ENCODE measurements around the gene NR2C1.

The NR2C1 gene

DNA sequence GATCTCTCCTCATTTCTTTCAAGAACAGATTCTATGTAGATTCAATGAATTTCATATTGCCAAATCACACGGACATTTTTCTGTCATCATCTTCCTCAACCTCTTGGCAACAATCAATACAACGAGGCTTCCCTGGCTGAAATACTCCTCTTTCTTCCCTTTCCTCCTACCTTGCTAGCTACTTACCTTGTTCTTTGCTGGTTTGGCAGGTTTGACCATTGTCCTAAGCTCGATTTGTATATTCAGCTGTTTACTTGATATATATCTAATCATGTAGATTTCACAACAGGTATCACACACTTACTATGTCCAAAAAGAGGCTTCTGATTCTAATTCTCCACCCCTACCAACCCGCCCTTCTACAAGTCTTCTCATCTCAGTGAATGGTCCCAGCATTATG, 93.5 kb downstream of the NR2C1 start:
- TF ChIP-seq, protein P1, sequence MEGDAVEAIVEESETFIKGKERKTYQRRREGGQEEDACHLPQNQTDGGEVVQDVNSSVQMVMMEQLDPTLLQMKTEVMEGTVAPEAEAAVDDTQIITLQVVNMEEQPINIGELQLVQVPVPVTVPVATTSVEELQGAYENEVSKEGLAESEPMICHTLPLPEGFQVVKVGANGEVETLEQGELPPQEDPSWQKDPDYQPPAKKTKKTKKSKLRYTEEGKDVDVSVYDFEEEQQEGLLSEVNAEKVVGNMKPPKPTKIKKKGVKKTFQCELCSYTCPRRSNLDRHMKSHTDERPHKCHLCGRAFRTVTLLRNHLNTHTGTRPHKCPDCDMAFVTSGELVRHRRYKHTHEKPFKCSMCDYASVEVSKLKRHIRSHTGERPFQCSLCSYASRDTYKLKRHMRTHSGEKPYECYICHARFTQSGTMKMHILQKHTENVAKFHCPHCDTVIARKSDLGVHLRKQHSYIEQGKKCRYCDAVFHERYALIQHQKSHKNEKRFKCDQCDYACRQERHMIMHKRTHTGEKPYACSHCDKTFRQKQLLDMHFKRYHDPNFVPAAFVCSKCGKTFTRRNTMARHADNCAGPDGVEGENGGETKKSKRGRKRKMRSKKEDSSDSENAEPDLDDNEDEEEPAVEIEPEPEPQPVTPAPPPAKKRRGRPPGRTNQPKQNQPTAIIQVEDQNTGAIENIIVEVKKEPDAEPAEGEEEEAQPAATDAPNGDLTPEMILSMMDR (conservative IDR thresholded peaks at IDR 0.05; ENCODE audit: low read length): no peak
- H3K4me3 ChIP-seq (ENCODE audit: low read length): no peak overlapping the region
- no peak for DNase-seq (ENCODE audit: low read depth)

DNA sequence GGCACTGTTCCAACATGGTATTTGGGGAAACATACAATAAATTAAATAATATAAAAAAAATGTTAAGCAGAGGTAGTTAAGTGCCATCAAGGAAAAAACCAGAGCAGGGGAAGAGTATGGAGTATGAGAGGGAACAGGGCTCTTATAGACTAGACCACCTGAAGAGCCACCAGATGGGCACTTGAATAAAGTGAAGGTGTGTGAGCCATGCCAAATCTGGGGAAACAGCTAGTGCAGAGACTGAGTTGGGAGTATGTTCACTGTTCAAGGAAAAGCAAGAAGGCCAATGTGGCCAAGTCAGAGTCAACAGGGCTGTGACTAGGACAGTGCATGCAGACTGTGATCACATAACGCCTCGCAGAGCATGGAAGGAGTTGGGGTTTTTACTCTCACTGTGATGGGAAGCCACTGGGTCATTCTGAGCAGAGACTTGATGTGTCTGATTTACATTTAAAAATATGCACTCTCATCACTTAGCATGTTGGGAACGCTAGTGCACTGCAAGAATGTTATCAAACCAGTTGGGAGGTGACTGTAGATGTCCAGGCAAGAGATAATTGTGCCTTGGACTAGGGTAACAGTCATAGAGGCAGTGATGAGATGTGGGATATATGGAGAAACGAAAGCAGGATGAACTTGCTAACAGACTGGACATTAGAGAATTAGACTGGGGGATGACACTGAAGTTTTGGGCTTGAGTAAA, 95.5 kb downstream of the NR2C1 start:
- DNase-seq (ENCODE audit: low read depth): no peak
- H3K4me3 ChIP-seq (ENCODE audit: low read length): no peak overlapping the region
- TF ChIP-seq, protein P1 (conservative IDR thresholded peaks at IDR 0.05; ENCODE audit: low read length): no peak

DNA sequence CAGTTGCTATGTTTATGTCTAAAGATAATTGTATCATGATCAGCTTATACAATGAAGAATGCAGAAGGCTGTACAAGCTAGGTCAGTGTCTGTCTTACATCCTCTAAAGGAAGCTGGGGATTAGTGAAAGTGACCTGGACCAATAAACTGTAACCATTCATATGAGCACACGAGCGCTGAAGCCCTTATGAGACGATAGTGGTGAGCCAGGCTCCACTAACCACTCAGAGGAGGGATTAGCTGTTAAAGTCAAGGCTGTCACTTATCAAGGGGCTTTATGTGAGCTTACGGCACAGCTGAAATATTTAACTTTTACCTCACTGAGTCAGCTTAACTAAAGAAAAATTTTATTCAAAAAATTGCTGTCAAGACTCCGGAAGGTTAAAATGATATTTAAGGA, 100.2 kb downstream of the NR2C1 start:
- TF ChIP-seq, protein P1 (conservative IDR thresholded peaks at IDR 0.05; ENCODE audit: low read length): no peak
- H3K4me3 ChIP-seq (ENCODE audit: low read length): no peak overlapping the region
- no peak for DNase-seq (ENCODE audit: low read depth)

DNA sequence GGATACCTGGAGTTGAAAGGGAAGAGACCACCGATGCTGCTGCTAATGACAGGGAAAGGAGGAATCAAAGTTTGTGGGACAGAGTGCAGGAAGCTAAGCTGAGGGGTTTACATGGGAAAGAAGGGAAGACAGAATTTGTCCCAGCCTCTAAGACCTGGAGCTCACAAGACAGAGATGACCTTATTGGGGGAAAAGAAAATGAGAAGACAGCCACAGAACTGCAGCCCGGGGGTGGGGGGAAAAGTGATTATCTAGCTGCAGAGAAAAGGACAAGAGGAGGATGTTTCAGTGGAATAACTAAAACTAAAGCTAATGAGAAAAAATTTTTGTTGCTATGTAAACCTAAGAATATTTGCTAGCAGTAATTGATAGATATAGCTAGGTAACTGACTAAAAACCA, 100.6 kb downstream of the NR2C1 start:
- TF ChIP-seq, protein P1 (conservative IDR thresholded peaks at IDR 0.05; ENCODE audit: low read length): no peak
- no peak overlapping the region for H3K4me3 ChIP-seq (ENCODE audit: low read length)
- no peak for DNase-seq (ENCODE audit: low read depth)

DNA sequence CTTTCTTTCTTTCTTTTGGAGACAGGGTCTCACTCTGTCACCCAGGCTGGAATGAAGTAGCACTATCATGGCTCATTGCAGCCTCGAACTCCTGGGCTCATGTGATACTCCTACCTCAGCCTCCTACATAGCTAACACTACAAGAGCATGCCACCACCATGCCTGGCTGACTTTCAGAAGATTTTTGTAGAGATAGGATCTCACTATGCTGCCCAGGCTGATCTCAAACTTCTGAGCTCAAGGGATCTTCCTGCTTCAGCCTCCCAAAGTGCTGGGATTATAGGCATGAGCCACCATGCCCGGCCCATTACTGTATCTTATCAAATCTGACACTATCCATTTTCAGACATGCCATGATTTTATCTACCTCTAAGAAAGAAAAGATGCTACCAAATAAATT, 101.5 kb downstream of the NR2C1 start:
- no peak for DNase-seq (ENCODE audit: low read depth)
- TF ChIP-seq, protein P1 (conservative IDR thresholded peaks at IDR 0.05; ENCODE audit: low read length): no peak
- H3K4me3 ChIP-seq (ENCODE audit: low read length): no peak overlapping the region

DNA sequence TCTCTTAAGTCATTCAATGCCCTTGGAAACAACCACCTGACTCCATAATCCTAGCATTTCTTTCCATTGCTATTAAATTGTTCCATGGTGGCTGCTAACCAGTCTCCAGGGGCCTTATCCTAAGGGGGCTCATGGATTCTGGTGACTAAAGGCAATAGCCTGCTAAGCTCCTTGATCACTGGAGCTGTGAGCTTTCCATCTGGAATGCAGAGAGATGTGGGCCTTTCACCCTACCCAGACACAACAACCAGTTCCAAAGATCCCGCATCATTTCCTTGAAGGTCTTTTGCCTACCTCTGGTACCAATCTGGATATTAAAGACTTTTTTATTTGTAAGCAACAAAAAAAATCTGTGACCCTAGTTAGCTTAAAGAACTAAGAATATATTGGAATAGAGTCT, 102.9 kb downstream of the NR2C1 start:
- no peak for DNase-seq (ENCODE audit: low read depth)
- TF ChIP-seq, protein P1 (conservative IDR thresholded peaks at IDR 0.05; ENCODE audit: low read length): no peak

More for the DNA sequence above, 102.9 kb downstream of the NR2C1 start:
- H3K4me3 ChIP-seq (ENCODE audit: low read length): no peak overlapping the region
